NCI-H2227 treated with DMSO at 0.1 percent for 48 hours (cell line): ENCODE data around the gene DMD.

ENCODE experiments used
- DNase-seq: peaks from one replicate; lab custom pipeline; 2025; lab: John Stamatoyannopoulos, UW

Gene DMD

GRCh38 chrX:31170792-31171191, 2040.6 kb downstream of the DMD start:
- DNase-seq = no peak

GRCh38 chrX:31168551-31168950, 2042.8 kb downstream of the DMD start:
- no peak for DNase-seq

DNA sequence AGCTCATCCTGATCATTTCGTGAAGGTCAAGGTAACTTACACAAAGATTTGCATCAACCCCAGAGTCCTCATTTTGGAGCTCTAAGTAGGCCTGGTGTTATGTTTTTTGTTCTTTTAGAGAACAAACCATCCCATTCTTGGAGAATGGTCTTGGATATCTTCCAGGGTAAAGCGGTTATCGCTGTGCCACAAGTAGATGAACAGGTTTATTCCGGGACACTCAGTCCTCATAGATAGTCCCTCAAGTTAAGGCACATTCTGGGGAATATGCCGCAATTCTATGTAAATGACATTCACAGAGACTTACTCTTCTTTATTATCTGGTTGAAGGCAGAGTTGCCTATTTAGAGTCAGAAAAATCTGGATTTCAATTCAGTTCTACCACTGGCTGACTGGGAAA, 2044.5 kb downstream of the DMD start:
- DNase-seq = no peak

DNA sequence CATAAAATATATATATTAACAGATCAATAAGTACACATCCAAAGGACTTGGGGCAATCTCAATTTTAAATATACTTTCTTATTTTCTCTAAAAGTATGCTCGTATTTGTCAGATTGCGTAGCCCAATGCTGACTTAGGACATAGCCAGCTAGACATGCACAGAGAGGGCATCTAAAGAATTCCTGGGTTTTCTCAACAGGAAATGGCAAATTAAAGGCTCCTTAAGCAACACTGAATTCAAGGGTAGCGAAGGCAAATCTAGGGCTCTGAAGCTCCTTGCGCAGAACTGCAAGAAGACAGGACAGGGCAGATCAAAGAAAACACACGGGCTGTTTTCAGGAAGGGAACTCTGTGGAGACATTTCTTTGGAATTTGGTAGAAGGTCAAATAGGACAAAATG, 2044.9 kb downstream of the DMD start:
- no peak for DNase-seq

DNA sequence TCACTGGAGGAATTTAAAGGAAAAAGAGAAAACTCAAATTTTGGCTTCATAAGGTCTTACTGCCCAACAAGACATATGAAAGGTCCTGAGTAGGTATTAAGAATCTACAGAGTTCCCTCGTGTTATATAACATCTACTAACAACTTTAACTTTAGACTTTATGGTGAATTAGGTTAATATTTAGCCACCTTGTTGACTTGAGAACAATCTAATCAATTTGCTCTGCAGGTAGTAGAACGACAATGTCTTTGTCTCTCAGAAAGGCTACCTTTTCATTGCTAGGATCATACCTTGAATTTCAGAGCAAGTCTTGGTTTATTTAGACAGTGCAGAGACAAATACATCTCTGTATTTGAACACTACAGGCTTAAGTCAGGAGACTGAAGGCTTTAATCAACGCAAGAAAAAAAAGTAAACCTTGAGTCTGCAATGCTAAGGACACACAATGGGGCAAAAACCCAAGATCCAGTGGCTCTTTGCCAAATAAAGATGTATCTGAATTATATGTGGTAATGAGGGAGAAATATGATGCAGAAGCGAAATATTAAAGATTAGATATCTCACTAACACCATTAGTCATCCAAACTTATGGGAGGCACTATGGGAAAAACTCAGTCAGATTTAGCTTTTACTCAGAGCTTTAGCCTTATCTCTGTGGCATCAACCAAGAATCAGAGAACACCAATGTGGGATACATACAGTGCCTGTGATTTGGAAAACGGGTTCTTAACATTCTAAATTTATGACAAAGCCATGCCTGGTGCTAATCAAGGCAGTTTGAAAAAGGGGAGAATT, 2045.9 kb downstream of the DMD start:
- DNase-seq = no peak

DNA sequence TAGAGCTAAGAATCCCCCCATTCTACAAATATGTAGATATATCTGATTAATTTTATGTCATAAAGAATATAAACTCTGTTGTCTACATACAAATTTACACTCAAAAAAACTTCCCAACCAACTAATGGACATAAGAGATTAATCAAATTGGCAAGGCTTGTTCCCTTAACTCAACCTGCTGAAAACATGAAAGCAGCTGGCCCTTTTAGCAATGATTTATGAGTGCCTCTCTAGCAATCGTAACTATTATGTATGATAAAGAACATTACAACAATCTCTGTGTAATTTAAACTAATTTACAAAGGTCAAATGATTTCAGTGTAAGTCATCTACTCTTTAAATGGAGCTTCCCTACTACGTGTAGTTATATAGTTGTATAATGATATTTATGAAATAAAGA, 2056.4 kb downstream of the DMD start:
- no peak for DNase-seq

DNA sequence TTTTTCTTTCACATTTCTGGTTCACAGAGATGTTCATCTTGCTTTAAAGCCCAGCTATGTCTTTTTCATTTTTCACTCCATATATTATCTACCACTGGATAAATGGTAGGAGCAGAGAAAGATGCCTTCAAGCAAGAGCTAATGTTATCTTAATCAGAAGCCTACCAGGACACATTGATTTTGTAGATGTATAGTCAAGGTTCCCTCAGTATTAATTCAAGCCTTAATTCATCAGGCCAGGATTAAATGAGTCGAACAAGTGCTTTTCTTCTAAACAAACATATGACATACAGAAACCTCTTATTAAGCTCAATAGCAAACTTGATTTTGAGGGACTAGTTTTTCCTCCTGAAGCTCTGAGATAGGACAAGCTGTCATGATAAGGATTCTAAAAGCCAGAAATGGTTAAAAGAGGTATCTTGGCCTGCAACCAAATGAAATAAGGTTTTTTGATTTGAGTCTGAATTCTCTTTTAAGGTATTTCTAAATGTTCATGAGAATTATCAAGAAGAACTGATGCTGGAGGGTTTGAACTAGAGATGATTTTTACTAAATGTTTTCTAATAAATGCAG, 2057.8 kb downstream of the DMD start:
- DNase-seq = no peak

DNA sequence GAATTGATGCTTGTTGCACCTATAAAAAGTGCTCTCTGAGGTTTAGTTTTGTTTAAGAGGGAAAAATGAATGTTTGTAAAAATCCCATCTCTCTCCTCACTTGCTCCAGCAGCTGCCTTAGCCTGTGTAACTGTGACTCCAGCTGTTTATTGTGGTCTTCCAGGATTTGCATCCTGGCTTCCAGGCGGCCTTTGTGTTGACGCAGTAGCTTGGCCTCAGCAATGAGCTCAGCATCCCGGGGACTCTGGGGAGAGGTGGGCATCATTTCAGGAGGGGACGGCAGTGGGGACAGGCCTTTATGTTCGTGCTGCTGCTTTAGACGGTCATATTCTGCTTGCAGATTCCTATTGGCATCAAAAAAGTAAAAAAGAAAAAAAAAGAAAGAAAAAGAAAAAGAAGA, 2064.2 kb downstream of the DMD start:
- DNase-seq = no peak

- DNase-seq = no peak
Observed at GRCh38 chrX:31139961-31140360, 2071.4 kb downstream of the DMD start.

GRCh38 chrX:31138124-31138523, 2073.2 kb downstream of the DMD start:
- no peak for DNase-seq

DNA sequence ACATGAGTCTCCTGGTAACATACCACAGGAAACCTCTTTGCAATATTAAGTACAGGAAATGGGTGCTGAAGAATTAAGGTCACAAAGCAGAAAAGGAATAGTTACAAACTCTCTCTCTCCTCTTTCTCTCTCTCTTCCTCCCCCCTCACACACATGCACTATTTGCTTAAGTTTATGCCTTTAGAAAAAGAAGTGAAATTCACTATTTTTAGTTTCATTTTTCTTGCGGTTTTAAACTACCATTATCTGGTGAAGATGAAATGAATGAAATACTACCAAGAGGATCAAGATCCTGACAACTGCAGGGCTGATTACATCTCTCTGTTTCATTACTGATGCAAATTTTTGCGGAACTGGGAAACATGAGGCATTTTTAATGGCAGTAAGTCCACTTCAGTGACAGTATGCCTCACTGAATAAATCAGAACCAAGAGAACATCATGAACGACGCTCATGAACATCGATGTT, 2075.2 kb downstream of the DMD start:
- DNase-seq = no peak

GRCh38 chrX:31132821-31133241, 2078.5 kb downstream of the DMD start:
- DNase-seq = no peak

DNA sequence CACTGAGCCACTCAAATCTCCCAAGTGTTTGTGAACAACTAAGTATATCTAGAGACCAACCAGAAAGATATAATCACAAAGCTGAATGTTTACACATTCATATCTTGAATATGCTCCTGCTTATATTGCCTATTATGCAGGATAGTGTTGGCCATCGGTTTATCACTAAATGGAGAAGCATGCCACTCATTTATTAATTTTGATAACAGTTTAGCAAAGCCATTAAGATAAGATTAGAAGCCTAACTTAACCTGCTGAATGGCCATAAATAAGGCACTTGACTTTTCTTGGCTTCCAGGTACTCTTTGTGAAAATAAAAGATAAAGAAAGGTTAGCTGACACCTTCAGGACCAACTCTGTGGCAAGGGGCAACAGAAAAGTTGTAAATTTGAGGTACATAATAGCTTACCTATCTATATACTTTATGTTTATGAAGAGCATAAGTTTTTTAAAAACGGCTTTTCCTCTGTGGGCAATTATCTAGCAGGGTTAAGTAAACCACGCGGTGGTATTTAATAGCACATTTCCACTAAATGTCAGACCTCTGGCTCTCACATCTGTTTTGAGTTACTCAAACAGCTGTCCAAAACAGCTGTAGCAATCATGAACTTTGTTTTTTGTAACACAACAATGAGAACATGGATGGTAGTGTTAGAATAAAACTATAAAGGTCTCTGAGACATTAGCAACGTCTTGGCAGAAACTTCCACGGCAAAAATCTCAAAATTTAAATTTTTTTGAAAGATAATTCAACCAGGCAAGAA, 2080.7 kb downstream of the DMD start:
- no peak for DNase-seq

DNA sequence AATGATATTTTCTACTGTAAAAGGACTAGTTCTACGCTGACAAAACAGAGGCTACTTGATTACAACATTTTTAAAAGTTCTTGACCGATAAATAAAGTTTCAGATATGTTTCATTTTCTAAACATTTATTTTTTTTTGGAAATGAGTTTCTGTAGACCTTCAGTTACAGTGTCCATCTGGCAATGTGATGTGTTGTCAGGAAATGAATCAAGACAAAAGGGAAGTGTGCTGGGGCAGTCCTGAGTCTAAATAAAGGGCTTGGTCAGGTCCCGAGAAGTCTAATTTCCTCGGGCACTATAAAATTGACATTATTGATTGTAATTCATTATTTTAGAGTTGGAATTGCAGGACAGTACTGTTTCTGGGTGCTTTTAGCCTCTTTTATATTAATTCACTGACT, 2082.5 kb downstream of the DMD start:
- DNase-seq = no peak

DNA sequence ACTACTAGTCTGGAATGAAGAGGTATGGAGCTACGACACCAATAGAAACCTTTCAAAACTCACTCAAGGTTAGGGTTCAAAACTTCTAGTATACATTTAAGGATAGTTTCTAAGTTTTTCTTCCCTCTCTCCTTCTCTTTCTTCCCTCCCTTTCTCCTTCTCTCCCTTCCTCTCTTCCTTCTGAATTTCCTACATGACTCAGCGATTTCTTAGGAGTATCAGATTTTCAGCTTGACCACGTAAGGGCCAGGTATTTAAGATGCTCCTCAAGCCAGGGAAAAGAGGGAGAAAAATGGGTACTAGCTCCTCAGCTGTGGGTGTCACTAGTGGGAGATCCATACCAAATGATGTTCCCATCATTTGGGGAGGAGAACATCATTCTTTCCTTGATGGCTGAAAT, 2083.6 kb downstream of the DMD start:
- no peak for DNase-seq

- DNase-seq = no peak
Observed at GRCh38 chrX:31126205-31126604, 2085.1 kb downstream of the DMD start.

- no peak for DNase-seq
Observed at GRCh38 chrX:31124536-31124935, 2086.8 kb downstream of the DMD start.

DNA sequence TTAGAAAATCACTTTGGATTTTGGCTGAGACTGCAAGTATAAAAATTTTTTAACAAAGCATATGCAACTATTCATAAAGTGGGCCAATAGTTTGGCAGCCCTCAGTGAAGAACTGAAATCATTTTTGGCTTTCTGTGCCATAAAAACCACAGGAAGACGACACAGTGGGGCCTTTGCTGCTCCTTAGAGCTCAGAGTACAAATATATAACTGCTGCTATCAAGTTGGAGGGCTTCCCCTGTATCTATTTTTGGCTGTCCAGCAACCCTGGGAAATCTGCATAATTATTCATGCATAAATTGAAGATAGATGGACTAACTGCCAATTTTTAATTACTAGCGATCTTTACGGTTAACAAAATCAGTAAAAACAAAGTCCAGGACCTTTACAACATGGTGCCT, 2088.0 kb downstream of the DMD start:
- no peak for DNase-seq

GRCh38 chrX:31117266-31117665, 2094.1 kb downstream of the DMD start:
- DNase-seq = no peak

DNA sequence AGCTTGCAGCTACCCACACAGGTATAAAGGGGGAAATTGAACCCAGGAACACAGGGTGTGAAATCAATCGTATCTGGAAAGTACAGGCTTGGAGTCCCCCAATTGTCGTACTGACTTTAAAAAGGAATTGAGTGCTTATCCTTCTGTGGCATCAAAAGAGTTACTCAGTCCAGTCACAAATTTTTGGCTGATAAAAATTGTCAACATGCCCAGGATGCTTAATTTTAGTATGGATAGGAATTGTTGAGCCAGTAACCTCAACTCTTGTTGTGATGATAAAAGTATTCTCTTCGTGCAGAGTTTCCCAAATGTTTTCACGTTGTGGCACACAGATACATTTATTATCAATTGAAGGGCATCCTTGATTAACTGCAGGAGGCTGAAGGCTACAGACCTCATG, 2096.0 kb downstream of the DMD start:
- DNase-seq = no peak

- no peak for DNase-seq
Observed at GRCh38 chrX:31114858-31115257, 2096.5 kb downstream of the DMD start.

DNA sequence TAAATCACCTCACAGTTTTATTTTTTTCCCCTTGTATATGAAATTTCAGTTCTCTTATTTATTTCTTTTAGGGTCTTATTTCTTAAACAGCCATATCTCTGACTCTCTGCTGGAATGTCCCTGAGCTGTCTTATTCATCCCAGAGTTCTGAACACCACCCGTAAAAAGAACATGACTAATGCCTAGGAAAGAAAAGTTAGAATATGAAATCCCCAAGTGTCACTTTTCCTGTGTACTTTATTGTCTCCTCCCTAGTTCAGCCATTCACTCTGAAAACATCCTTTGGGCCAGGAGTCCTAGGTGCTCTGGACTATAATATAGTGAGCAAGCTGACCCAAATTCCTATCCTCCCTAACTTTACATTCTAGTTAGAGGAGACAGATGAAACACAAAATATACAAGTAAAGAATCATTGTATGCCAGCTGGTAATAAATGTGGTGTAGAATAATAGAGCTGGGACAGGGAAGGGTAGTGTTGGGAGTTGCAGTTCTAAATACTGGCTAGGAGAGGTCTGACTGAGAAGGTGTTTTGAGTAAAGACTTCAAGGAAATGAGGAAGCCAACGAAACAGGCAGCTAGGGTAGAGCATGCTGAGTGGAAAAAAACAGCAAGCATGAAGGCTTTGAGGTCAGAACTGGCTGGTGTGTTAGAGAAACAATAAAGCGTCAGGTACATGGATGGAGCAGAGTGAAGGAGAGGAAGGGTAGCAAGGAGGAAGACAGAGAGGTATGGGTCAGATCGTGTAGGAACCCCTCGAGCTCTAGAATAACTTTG, 2098.9 kb downstream of the DMD start:
- DNase-seq = no peak
